Endometrial microvascular endothelial cells (primary cell): ENCODE measurements around the gene SLC5A6. TPM values are rescaled to one million over a fixed set of nuclear protein-coding genes. Genes with fewer than 3 reads are reported as not detected.
"Not testable (repeated sequence)": the region's sequence is repeated elsewhere in the genome, so short reads cannot be mapped to it uniquely, and the experiment has no call there.

Source experiments
- in situ Hi-C: cut with HindIII; loops from 2 replicates; pipeline ENCODE4 v1.10.0; 2017; ENCODE audit warnings: low sequenced_read_pairs, low pct_unique_long_range_greater_than_20kb; ENCODE audit errors: inconsistent ontology term
- total RNA-seq: library from RNA; depleted of rRNA; stranded (reverse); fragments of >200 nt; gene quantifications from one replicate; pipeline ENCODE4 v1.2.3, GENCODE V29; 2015; ENCODE audit errors: inconsistent ontology term

Gene SLC5A6
- total RNA-seq, 1 donor from 2014 or later, result 80.6 TPM

- in situ Hi-C loops, result no loop called here
Measured at GRCh38 chr2:27211241-27211942, 676 bp downstream of the SLC5A6 start.

GRCh38 chr2:27209621-27210401 lies 2.3 kb downstream of the SLC5A6 start:
- in situ Hi-C loops, result no loop called here

GRCh38 chr2:27208486-27209050 lies 3.5 kb downstream of the SLC5A6 start:
- in situ Hi-C loops, result no loop called here

GRCh38 chr2:27206346-27206745 lies 5.7 kb downstream of the SLC5A6 start:
- in situ Hi-C loops, result no loop called here

- in situ Hi-C loops, result no loop called here
Measured at GRCh38 chr2:27205206-27205605, 6.9 kb downstream of the SLC5A6 start.

GRCh38 chr2:27204566-27204965 lies 7.5 kb downstream of the SLC5A6 start:
- in situ Hi-C loops, result no loop called here

- in situ Hi-C loops, result no loop called here
Measured at GRCh38 chr2:27203741-27204140, 8.3 kb downstream of the SLC5A6 start.

GRCh38 chr2:27202854-27203253 lies 9.2 kb downstream of the SLC5A6 start:
- in situ Hi-C loops, result no loop called here

GRCh38 chr2:27201675-27202074 lies 10.4 kb downstream of the SLC5A6 start:
- in situ Hi-C loops, result no loop called here

- in situ Hi-C loops, result no loop called here
Measured at GRCh38 chr2:27199241-27199640, 12.8 kb downstream of the SLC5A6 start.

- in situ Hi-C loops, result no loop called here
Measured at GRCh38 chr2:27198627-27199026, 13.4 kb downstream of the SLC5A6 start.

GRCh38 chr2:27198068-27198467 lies 14.0 kb downstream of the SLC5A6 start:
- in situ Hi-C loops, result not testable (repeated sequence)

GRCh38 chr2:27195799-27196198 lies 16.3 kb downstream of the SLC5A6 start:
- in situ Hi-C loops, result not testable (repeated sequence)

- in situ Hi-C loops, result no loop called here
Measured at GRCh38 chr2:27194538-27195354, 17.3 kb downstream of the SLC5A6 start.

GRCh38 chr2:27191070-27191829 lies 20.8 kb downstream of the SLC5A6 start:
- in situ Hi-C loops, result no loop called here

GRCh38 chr2:27189989-27190388 lies 22.1 kb downstream of the SLC5A6 start:
- in situ Hi-C loops, result no loop called here

- in situ Hi-C loops, result no loop called here
Measured at GRCh38 chr2:27186613-27187345, 25.3 kb downstream of the SLC5A6 start.
